Testis (tissue), 2 donors: ENCODE results near the gene DACT1.

Source experiments
- POLR2A ChIP-seq: fragments of 450-650 bp; IDR thresholded peaks from one replicate; pipeline ENCODE4 v1.6.1; 2017; ENCODE audit warnings: antibody characterized with exemption, mild to moderate bottlenecking, moderate library complexity
- TF ChIP-seq, protein P1 (sequence below), 3 experiments: fragments of 450-650 bp in 2 of 3; fragments of 200-600 bp in 1 of 3; sonication (generic) in 1 of 3; IDR thresholded peaks; one replicate each; pipeline ENCODE4 v1.5.1; 2016 to 2019; ENCODE audit warnings: antibody characterized with exemption in 3 of 3, mild to moderate bottlenecking in 2 of 3, moderate library complexity in 1 of 3

DNA sequence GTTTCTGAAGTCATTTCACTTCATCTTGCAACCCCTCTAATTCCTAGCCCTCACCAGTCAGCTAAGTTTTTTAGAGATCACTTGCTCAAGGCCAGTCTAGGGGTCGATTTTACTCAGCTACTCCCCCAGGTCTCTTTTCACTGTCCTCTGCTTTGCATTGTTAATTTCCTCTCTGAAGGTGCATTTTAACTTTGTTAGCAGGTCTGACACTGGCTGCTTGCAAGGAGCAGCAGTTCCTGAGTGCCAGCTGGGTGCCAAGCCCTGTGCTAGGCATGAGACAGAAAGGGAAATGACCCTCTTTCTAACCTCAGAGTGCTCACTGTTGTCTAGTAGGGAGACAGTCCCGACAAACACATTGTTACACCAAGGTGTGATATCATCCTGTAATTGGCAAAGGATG is 17.8 kb upstream of the DACT1 start:
- TF ChIP-seq, protein P1, sequence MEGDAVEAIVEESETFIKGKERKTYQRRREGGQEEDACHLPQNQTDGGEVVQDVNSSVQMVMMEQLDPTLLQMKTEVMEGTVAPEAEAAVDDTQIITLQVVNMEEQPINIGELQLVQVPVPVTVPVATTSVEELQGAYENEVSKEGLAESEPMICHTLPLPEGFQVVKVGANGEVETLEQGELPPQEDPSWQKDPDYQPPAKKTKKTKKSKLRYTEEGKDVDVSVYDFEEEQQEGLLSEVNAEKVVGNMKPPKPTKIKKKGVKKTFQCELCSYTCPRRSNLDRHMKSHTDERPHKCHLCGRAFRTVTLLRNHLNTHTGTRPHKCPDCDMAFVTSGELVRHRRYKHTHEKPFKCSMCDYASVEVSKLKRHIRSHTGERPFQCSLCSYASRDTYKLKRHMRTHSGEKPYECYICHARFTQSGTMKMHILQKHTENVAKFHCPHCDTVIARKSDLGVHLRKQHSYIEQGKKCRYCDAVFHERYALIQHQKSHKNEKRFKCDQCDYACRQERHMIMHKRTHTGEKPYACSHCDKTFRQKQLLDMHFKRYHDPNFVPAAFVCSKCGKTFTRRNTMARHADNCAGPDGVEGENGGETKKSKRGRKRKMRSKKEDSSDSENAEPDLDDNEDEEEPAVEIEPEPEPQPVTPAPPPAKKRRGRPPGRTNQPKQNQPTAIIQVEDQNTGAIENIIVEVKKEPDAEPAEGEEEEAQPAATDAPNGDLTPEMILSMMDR (IDR thresholded peaks at IDR 0.05): no peak
- TF ChIP-seq POLR2A: no peak
